HepG2 (cell line): Measurements from ENCODE around the gene FBH1. TPM values are rescaled to one million over a fixed set of nuclear protein-coding genes. Genes with fewer than 3 reads are reported as not detected.

Experiments
- HMGXB4 ChIP-seq, 2 experiments: sonication (generic) in 1 of 2; formaldehyde crosslinking in 1 of 2; IDR thresholded peaks; 2 replicates each; pipeline versions ENCODE4 v1.4.0 to v1.6.1; 2018 to 2020; ENCODE audit warnings: missing genetic modification reagents in 2 of 2, borderline replicate concordance in 1 of 2, low read depth in 1 of 2, mild to moderate bottlenecking in 1 of 2, missing biosample characterization in 1 of 2
- KLF13 ChIP-seq: sonication (generic); formaldehyde crosslinking; IDR thresholded peaks from 2 replicates; pipeline ENCODE4 v1.4.0; 2020; ENCODE audit warnings: mild to moderate bottlenecking, missing genetic modification reagents
- PATZ1 ChIP-seq: sonication (generic); formaldehyde crosslinking; IDR thresholded peaks from 2 replicates; pipeline ENCODE4 v1.4.0; 2020; ENCODE audit warnings: missing genetic modification reagents
- PTBP1 ChIP-seq: fragments of 200-400 bp; formaldehyde crosslinking; IDR thresholded peaks from 2 replicates; pipeline ENCODE4 v1.6.1; 2018; ENCODE audit warnings: low read length, low read depth; ENCODE audit not compliant: poor library complexity, severe bottlenecking
- SALL2 ChIP-seq: sonication (generic); formaldehyde crosslinking; IDR thresholded peaks from 2 replicates; pipeline ENCODE4 v1.8.1; 2023; ENCODE audit warnings: mild to moderate bottlenecking, missing genetic modification reagents, inconsistent platforms
- TARDBP ChIP-seq: sonication (generic); formaldehyde crosslinking; IDR thresholded peaks from 2 replicates; pipeline ENCODE4 v1.8.0; 2022; ENCODE audit warnings: mild to moderate bottlenecking, missing genetic modification reagents
- ZNF530 ChIP-seq: sonication (generic); formaldehyde crosslinking; IDR thresholded peaks from 2 replicates; pipeline ENCODE4 v1.5.0; 2020; ENCODE audit warnings: low read depth, mild to moderate bottlenecking, missing genetic modification reagents
- ZSCAN5A ChIP-seq: sonication (generic); formaldehyde crosslinking; IDR thresholded peaks from 2 replicates; pipeline ENCODE4 v1.8.0; 2022; ENCODE audit warnings: mild to moderate bottlenecking, missing genetic modification reagents, borderline replicate concordance
- polyA plus RNA-seq, 8 experiments: library from polyadenylated mRNA; depleted of rRNA in 3 of 8; stranded (reverse) in 7 of 8; unstranded in 1 of 8; fragments of >200 nt; fragmentation: Illumina TruSeq in 4 of 8; extraction: Trizol in 4 of 8; gene quantifications; 2 replicates each; pipeline versions ENCODE4 v1.2.1 to v1.2.3, GENCODE V29; 2011 to 2016; ENCODE audit warnings: low read depth in 4 of 8, missing spikeins in 1 of 8, mixed read lengths in 1 of 8; ENCODE audit not compliant: insufficient read depth in 1 of 8
- total RNA-seq, 5 experiments: library from RNA; depleted of rRNA; stranded (reverse); fragments of >200 nt; fragmentation: Illumina TruSeq; extraction: Trizol; gene quantifications; 2 replicates each; pipeline ENCODE4 v1.2.3, GENCODE V29; 2016; ENCODE audit warnings: low read depth in 1 of 5

The FBH1 gene
- total and polyA plus RNA-seq, 2 of the 13 experiments (the other 11 are each of a cell fraction or from before 2014, with no cell fraction given): 48.8 to 60.3 TPM

- no peak for TF ChIP-seq KLF13 (CRISPR knock-in tag)
- no peak for TF ChIP-seq HMGXB4 (CRISPR knock-in tag; IDR thresholded peaks at IDR 0.05; ENCODE audit: borderline replicate concordance in 1 of 2, low read depth in 1 of 2)
- no peak for TF ChIP-seq TARDBP (CRISPR knock-in tag)
- TF ChIP-seq ZSCAN5A (CRISPR knock-in tag): no peak
- TF ChIP-seq PATZ1 (CRISPR knock-in tag): no peak
- no peak for TF ChIP-seq SALL2 (CRISPR knock-in tag)
- no peak for TF ChIP-seq PTBP1
- no peak for TF ChIP-seq ZNF530 (CRISPR knock-in tag)
Observed at GRCh38 chr10:5891009-5891408, 966 bp downstream of the FBH1 start (continued).
